ENCODE measurements around the gene PTPN1.
"Not testable (repeated sequence)": the region's sequence is repeated elsewhere in the genome, so short reads cannot be mapped to it uniquely, and the experiment has no call there.

PTPN1 gene

GRCh38 chr20:50535162-50535561 is 25.0 kb downstream of the PTPN1 start:
- no peak for DNase-seq

GRCh38 chr20:50536333-50536732 is 26.1 kb downstream of the PTPN1 start:
- no peak for DNase-seq

- DNase-seq = no peak
These were observed 27.5 kb downstream of the PTPN1 start for GRCh38 chr20:50537546-50538201.

GRCh38 chr20:50538276-50538675 is 28.1 kb downstream of the PTPN1 start:
- DNase-seq = no peak

DNA sequence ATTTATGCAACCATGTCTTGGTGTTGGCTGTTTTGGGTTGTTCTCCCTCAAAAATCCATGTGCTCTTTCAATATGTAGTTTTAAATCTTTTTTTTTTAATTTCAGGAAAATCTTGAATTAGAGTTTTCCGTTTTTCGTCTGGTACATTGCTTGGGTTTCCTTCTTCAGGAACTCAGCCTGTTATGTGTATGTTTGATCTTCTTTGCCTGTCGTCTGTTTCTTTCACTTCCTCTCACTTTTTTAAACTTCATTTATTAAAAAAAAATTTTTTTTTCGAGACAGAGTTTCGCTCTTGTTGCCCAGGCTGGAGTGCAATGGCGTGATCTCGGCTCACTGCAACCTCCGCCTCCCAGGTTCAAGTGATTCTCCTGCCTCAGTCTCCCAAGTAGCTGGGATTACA is 29.6 kb downstream of the PTPN1 start:
- DNase-seq = not testable (repeated sequence)

GRCh38 chr20:50540620-50541605 is 30.7 kb downstream of the PTPN1 start:
- no peak for DNase-seq

- DNase-seq = no peak
These were observed 31.4 kb downstream of the PTPN1 start for GRCh38 chr20:50541606-50542041.

DNA sequence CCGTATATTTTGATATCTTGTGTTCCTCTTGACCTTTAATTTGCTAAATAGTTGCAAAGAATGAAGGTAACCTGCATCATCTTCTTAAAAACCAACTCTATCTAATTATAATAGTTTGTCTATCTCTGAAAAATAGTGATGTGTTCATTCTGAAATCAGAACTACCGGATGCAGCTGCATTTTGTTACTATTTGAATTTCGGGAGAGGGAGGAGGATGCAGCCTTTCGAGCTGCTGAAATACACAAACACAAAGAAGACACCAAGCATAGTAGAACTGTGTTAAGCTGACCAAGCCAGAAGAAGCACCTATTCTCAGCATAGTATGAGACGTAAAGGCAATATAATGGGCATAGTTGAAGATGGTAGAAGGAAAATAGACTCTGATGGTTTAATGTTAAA is 33.1 kb downstream of the PTPN1 start:
- DNase-seq = no peak

DNA sequence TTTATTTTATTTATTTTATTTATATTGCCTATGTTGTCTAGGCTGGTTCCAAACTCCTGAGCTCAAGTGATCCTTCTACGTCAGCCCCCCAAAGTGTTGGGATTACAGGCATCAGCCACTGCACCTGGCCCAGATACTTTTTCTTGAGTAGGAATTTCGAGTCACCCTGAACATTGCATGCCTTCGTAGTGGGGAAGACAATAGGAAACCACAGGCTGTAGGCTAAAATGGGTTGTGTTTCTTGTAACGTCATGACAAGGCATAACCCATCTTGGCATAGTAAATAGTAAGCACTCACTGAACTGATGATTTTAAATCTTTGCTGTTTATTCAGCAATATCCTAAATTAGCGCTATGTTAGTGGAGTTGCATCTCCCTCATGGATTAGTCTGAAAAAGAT is 34.9 kb downstream of the PTPN1 start:
- DNase-seq = no peak

- no peak for DNase-seq
These were observed 36.6 kb downstream of the PTPN1 start for GRCh38 chr20:50546729-50547314.

- DNase-seq = no peak
These were observed 37.8 kb downstream of the PTPN1 start for GRCh38 chr20:50547964-50548363.

GRCh38 chr20:50548396-50548795 is 38.2 kb downstream of the PTPN1 start:
- no peak for DNase-seq

GRCh38 chr20:50550531-50550930 is 40.3 kb downstream of the PTPN1 start:
- DNase-seq = no peak

DNA sequence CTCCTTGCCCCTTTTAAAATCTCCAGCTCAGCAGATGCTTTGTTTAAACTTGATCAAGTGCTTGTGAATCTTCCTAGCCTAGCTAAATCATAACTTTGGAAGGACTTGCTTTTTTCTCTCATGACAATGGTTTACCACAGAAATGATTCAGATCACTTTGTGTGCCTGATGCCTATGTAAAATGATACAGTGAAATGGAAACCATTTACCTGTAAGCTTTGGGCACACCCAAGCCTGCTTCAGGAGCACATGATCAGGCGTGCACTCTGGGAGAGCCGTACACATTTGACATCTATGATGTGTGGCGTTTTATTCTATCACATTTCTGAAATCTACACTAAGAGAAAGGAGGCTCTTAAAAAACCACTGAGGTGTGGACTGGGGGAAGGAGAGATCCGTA is 41.1 kb downstream of the PTPN1 start:
- DNase-seq = peak; percentile 48

- no peak for DNase-seq
These were observed 42.8 kb downstream of the PTPN1 start for GRCh38 chr20:50552979-50553378.

DNA sequence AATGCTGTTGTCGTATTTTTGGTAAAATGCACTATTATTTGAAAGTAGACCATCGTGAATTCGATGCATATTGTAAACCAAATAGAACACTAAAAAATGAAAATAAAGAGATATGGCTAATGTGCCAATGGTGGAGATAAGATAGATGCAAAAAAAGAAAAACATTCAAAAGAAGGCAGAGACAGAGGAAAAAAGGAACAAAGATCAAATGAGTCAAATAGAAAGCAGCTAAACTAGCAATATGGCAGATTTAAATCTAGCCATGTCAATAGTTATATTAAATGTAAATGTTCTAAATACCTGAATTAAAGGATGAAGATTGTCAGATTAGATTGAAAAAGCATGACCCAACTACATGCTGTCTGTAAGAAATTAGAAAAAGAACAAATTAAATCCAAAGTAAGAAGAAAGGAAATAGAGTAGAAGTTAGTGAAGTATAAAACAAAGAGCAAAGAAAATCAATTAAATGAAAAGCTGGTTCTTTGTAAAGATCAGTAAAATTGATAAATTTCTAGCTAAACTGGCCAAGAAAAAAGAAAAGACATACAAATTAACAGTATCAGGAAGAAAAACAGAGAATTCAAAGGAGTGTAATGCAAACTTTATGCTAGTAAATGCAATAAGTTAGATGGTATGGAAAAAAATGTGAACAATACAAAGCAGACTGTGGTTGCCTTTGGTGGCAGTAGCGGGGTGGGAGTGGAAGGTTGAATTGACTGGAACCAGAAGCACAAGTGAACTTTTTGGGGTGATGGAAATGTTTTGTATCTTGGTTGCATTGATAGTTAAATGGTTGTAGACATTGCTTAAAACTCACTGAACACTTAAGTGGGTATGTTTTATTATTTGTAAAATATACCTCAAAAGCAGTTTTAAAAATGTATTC is 44.8 kb downstream of the PTPN1 start:
- DNase-seq = peak; percentile 49

GRCh38 chr20:50555662-50556061 is 45.5 kb downstream of the PTPN1 start:
- DNase-seq = no peak

- DNase-seq = no peak
These were observed 47.5 kb downstream of the PTPN1 start for GRCh38 chr20:50557549-50558134.

DNA sequence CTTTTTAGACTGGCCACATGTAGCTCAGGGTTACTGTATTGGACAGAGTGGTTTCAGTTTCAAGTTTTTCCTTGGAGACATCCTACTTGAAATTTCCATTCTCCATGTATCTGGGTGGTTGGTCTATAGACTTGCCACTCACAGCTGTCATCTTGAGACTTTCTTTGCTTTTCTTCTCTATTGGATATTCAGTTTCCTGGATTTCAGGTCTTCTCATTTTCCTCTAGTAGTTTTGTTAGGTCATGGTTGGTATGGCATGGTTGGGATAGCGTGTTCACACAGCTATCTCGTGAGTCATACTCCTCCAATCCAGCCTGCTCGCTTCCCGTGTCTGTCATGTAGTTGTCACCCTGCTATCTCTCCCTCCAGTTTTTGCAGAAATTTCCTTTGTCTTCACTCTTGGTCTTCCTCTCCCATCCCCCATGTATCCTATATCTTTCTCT is 48.3 kb downstream of the PTPN1 start:
- no peak for DNase-seq

- DNase-seq = no peak
These were observed 49.0 kb downstream of the PTPN1 start for GRCh38 chr20:50559149-50559548.

DNA sequence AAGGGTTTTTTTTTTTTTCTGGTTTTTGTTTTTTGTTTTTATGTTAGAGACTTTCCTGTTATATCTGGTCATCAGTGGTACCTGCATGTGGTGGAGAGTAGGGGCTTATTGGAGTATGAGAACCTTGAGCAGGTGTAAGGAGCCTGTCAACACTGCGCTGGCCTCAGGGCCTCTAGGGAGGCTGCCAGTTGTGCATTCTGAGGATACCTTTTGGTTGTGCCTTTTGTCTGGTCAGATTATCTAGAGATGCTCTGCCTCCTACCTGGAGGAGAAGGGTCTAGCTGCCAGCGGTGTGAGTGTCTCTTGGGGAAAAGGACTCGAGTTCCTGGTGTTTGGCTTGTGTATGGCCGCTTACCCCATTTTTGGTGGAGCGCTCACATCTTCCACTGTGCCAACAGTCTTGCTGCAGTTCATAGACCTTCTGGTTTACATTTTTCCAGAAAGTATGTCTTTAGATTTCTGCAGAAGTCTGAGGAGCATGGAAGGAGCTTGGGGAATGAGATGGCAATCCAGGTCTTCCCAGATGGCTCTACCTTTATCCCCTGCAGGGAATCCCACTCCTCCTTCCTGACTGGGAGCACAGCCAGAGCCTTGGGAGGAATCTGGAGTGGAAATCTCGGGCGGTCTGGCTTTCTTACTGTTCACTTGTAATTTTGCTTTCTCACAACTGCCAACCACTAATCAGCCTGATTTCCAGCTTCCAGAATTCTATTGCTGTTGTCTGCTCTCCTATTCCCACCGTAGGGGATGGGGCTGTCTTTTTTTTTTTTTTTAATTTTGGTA is 49.9 kb downstream of the PTPN1 start:
- DNase-seq = no peak

All from activated CD4-positive, alpha-beta T cell treated with anti-CD3 and anti-CD28 coated beads for 48 hours (primary cell).